ENCODE data around the gene OFD1.

GRCh38 chrX:13760426-13760825 is 25.9 kb downstream of the OFD1 start:
- TF ChIP-seq CTCF (IDR thresholded peaks at IDR 0.05) (no peak), POLR2A (IDR thresholded peaks at IDR 0.05) (no peak), EP300 (IDR thresholded peaks at IDR 0.05) (no peak)
